IPS-NIHi7 (cell line): ENCODE data around the gene TMEM40.
"Not testable (repeated sequence)": the region's sequence is repeated elsewhere in the genome, so short reads cannot be mapped to it uniquely, and the experiment has no call there.

Experiments
- DNase-seq: peaks from one replicate; pipeline ENCODE4 v3.0.0; 2012; ENCODE audit warnings: mixed read lengths; ENCODE audit errors: extremely low spot score

Gene TMEM40, protein sequence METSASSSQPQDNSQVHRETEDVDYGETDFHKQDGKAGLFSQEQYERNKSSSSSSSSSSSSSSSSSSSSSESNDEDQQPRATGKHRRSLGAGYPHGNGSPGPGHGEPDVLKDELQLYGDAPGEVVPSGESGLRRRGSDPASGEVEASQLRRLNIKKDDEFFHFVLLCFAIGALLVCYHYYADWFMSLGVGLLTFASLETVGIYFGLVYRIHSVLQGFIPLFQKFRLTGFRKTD

DNA sequence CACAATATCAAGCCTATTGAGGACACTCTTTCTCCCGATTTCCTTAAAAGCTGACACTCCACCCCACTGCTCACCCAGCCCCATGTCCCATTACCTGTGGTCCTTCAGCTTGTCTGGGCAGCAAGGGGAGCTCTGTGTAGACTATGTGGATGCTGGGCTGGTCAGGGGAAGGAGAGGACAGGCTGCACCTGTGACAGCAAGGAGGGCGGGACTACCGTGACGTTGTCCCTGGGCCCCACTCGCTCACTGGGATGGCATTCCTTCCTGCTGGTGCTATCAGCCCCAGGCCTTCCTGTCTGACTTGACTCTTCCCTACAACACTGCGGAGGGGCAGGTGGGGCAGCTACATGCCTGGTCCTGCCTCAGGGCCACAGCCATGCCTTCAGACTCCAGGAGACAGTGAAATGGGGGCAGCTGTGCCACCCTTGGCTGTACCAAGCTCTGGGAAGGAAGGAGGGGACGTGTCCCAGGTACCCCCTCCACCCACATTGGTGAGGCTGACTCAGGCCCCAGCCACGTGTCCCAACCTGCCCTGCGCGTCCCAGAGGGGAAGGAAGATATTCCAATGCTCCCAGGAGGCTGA is at the start of gene TMEM40:
Gene TMEM40, minus strand, starts transcription at position 163 of the 583 bp plus-strand sequence. CDS start 9,427 bp downstream, outside the sequence.
- DNase-seq: peak; percentile 66

DNA sequence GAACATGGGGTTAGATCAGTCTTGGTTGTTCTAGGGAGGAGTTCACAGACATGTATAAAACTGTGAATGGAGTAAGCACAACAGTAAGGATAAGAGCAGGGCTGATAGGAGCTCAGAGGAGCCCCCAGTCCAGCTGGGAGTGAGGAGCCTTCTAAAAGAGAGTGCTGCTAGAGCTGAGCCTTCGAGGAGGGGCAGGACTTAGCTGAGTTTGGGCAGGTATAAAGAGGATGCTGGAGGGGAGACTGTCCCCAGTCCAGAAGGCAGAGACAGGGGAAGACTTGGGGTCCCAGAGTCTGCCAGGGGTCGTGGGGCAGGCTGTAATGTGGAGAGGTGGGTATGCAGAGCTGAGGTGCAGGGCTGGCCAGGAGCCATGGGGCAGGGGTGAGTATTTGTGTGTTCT is 49.5 kb upstream of the TMEM40 start:
- no peak for DNase-seq

- no peak for DNase-seq
These were observed 48.7 kb upstream of the TMEM40 start for GRCh38 chr3:12807601-12808359.

DNA sequence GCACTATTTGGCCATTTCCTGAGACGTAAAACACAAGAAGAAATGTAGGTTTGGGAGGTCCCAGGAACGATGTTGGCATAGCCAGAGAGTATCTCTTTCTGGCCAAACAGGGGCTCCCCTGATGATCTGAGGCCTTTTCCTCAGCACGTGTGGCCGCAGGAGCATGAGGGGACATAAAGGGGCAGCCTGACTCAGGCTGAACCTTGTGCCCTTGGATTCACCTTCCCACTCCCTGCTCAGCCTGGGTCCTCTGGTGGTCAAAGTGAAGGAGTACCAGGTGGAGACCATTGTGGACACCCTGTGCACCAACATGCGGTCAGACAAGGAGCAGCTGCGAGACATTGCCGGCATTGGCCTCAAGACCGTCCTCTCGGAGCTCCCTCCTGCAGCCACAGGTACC is 48.0 kb upstream of the TMEM40 start:
- no peak for DNase-seq

GRCh38 chr3:12803371-12803770 is 44.3 kb upstream of the TMEM40 start:
- no peak for DNase-seq

DNA sequence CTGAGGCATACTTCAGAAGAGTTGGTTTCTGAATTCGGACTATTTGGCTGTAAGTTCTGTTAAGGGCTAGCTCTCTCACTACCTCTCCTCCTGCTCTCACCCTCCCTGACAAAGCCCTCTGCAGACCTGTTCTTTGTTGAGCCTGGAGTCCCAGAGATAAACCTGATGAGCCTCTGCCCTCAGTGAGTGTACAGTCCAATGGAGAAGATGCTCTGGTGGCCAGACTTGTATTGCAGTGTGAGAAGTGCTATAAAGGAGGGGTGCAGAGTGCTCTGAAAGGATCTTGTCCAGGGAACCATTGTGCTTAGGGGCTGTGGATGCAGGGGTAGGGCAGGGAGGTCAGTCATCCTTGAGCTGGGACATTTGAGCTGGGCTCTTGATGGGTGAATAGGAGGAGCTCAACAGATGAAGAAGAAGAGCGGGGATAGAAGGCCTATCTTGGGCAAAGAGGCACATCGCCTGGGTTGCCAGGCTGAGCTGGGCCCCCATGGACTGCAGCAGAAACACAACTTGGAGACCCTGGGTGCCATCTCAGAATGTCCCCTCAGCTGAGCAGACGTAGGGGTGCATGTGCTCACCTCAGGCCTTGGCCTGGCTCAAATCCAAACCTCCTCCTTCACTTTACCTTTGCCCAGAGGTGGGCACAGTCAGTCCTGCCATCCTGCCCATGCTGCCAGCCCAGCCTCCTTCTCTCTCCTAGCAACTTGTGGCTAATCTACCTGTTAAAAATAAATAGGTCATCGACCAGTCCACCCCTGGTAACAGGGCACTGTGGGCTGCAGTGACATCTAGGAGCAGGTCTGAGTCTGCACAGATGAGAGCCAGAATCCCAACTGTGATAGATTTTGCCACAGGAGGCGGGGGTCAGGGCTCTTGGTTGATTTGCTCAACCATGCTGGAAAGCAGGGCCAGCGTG is 40.7 kb upstream of the TMEM40 start:
- DNase-seq: no peak

DNA sequence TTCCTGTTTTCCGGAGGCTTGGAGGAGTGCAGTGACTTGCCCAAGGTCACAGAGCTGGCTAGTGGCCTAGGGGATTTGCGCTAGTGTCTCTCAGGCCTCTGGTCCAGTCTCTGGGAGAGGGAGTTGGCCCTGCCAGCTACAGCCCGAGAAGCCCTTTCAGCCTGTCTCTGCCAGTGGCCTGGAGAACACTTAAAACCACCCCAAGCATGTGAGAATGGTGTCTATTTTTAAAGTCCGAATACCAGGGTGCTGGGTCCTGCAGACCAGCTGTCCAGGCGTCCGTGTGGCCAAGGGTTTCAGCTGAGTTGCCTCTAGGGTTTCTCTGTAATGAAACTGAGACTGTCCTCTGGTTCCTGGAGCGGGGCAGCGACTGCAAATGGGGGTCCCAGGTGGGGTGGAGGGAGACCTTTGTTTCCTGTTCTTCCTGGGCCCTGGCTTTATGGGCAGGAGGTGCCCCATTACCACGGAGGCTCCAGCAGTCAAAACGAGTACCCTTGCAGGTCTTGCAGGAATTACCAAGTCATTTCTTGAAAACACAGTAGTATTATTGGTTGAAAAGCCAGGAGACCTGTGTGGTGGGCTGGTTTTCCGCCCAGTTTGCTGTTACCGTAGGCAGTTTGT is 39.6 kb upstream of the TMEM40 start:
- no peak for DNase-seq

- no peak for DNase-seq
These were observed 39.0 kb upstream of the TMEM40 start for GRCh38 chr3:12797892-12798558.

- peak; percentile 26 for DNase-seq
These were observed 38.2 kb upstream of the TMEM40 start for GRCh38 chr3:12797124-12797891.

GRCh38 chr3:12796171-12797123 is 37.4 kb upstream of the TMEM40 start, which contains the start of gene CAND2:
TSS of gene CAND2 (plus strand) at chr3:12796680. CDS start at chr3:12796721, 41 bp downstream.
- DNase-seq: peak; percentile 52

GRCh38 chr3:12793701-12794100 is 34.6 kb upstream of the TMEM40 start:
- DNase-seq: no peak

DNA sequence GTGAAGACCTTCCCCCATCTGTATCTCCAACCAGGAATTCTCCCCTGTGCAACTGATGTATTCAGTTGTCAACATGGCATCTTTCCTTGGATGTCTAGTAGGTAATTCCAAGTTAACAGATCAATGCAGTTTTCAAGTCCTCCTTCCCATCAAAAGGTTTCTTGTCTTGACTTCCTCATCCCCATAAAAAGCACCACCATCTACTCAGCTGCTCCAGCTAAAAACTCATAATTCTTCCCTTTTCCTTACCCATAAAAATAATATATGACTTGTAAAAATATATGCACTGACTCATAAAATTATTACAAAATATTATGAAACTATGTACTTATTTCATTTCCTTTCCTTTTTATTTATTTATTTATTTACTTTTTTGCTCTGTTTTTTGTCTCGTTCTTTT is 32.4 kb upstream of the TMEM40 start:
- no peak for DNase-seq

- not testable (repeated sequence) for DNase-seq
These were observed 29.1 kb upstream of the TMEM40 start for GRCh38 chr3:12787967-12788690.

DNA sequence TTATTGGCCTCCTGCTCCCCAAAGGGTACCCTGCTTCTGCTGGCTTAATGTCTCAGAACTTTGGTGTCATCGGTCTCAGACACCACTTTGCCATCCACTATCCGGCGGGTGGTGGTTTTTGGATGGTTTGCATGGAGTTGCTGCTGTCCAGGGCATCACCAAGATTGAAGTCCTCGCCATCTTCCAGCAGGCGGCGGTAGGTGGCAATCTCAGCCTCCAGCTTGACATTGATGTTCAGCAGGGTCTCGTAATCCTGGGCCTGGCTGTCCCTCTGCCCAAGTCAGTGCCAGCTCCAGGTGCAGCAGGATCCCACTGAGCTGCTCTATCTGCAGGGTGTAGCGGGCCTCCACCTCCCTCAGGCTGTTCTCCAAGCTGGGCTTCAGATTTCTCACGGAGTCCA is 28.3 kb upstream of the TMEM40 start:
- peak; percentile 24 for DNase-seq

- no peak for DNase-seq
These were observed 26.0 kb upstream of the TMEM40 start for GRCh38 chr3:12785096-12785495.

GRCh38 chr3:12782172-12782815 is 23.2 kb upstream of the TMEM40 start:
- DNase-seq: peak; percentile 31

DNA sequence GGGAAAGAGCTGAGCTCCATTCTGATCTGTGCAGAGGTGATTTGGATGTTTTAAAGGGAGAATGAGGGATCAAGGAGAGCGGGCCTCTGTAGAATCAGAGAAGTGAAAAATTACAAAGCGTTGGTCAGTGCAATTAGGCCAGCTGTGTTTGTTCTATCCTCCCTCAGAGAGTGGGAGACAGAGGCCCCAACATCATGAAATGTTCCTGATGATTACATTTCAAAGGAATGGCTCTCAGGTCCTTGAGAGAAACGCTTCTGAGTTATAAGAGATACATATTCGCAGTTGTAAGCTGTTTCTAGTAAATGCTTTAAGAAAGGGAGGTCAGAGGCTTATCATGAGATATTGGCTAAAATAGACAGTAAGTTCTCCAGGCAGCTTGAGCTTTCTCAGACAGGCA is 21.7 kb upstream of the TMEM40 start:
- DNase-seq: no peak

DNA sequence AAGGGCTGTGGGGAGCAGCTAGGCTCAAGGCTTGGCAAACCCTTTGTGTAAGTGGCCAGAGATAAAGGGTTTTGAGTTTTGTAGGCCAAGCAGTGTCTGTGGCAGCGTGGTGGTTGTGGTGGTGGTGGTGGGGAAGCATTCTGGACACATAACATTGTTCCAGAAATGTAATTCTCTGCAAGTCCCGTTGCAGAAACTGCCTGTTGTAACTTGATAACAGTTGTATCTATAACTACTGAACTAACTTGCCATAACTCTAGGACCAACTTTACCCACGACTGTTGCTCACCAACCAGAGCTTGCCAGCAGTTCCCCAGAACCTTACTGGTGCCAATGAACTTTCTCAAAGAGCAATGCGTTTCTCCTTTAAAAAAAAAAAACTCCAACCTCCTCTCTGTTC is 18.1 kb upstream of the TMEM40 start:
- no peak for DNase-seq
